ENCODE data around the gene CERS1. TPM values are rescaled to one million over a fixed set of nuclear protein-coding genes. Genes with fewer than 3 reads are reported as not detected.

The CERS1 gene
- total RNA-seq (2013; cell fraction: nucleolus; rRNA removed), result not detected in 2 replicates
- total RNA-seq (2014; rRNA removed), result not detected in 2 replicates
- not detected in 2 replicates for total RNA-seq (2014; rRNA removed; fragmentation: Illumina TruSeq; extraction: Trizol)
- not detected in 2 replicates for total RNA-seq (2021)
- polyA plus RNA-seq (2011; ENCODE audit: low read depth), result not detected
- polyA plus RNA-seq (2011; rRNA removed), result not detected in 2 replicates
- polyA plus RNA-seq (2011; cell fraction: cytosol; rRNA removed), result not detected in 2 replicates
- not detected in 2 replicates for polyA plus RNA-seq (2011; cell fraction: nucleus; rRNA removed)
- 0.08 TPM in 1 of 2 replicates, not detected in the other for polyA plus RNA-seq (2012)
- polyA plus RNA-seq (2014; fragmentation: Illumina TruSeq; extraction: Trizol), result not detected in 2 replicates
- not detected for polyA plus RNA-seq (2014; fragmentation: Nextera tagmentation; extraction: Ambion mirVana)
- polyA plus RNA-seq (2014; rRNA removed), result 0.16 TPM in 1 of 2 replicates, not detected in the other
- polyA plus RNA-seq (2016; fragmentation: Nextera tagmentation; extraction: Ambion mirVana), result under 1 TPM in 1 of 2 experiments, not detected in 1; 0.19 TPM
- polyA minus RNA-seq (2011; rRNA and poly(A)+ RNA removed), result not detected in 2 replicates
- polyA minus RNA-seq (2011; cell fraction: cytosol; rRNA and poly(A)+ RNA removed), result not detected in 2 replicates
- polyA minus RNA-seq (2011; cell fraction: nucleus; rRNA and poly(A)+ RNA removed), result not detected in 2 replicates
- not detected for Bru-seq, nascent RNA
- BruChase-seq, experiment 1, labeled RNA remaining after a 6-hour chase, result percentile 29 among the genes with signal in this experiment
- BruChase-seq, experiment 2, labeled RNA remaining after a 2-hour chase, result percentile 15 among the genes with signal in this experiment
- long read RNA-seq, experiment 1, result 0 reads
- long read RNA-seq, experiment 2, result 0 reads

GRCh38 chr19:18895824-18896341 is at the start of gene CERS1:
Gene CERS1, minus strand, starts transcription at chr19:18896158. Its CDS starts 86 bp downstream, at chr19:18896072.
- FAIRE-seq (no peak), DNase-seq (ENCODE audit: low read depth, low spot score) (no peak), ATAC-seq (no peak)
- Histone ChIP-seq H4K20me1 (ENCODE audit: control insufficient read depth, insufficient read depth) (no peaks in the 10 kb centered on the region), H3K79me2 (ENCODE audit: control insufficient read depth, insufficient read depth, low read length) (no peaks in the 10 kb centered on the region), H2AFZ (ENCODE audit: control insufficient read depth, low read depth, low read length) (no peak within 1 kb of the TSS), H3K9ac (ENCODE audit: control insufficient read depth, insufficient read depth, low read length) (no peak within 1 kb of the TSS), H3K9me3 (replicated peaks; ENCODE audit: control insufficient read depth, insufficient read depth, low read length) (no peaks in the 10 kb centered on the region), H3K27ac (ENCODE audit: control insufficient read depth, insufficient read depth) (no peak within 1 kb of the TSS), H3K36me3 (ENCODE audit: control insufficient read depth in 2 of 2, insufficient read depth in 2 of 2, low read length in 1 of 2) (peaks cover 0 to 4% of the 10 kb centered on the region in 2 experiments; a peak in 2 of 4 replicates), H3K4me2 (ENCODE audit: control insufficient read depth, insufficient read depth) (0 out of 2 replicates have a peak within 1 kb of the TSS, but pooled peaks have one; percentile 17), H3K27me3 (replicated peaks in 1 of 2; ENCODE audit: control insufficient read depth in 2 of 2, insufficient read depth in 2 of 2, low read length in 1 of 2) (peaks cover 4% of the 10 kb centered on the region in 2 experiments; a peak in 3 of 4 replicates), H3K4me1 (ENCODE audit: control insufficient read depth, insufficient read depth, low read length) (no peaks in the 10 kb centered on the region), H3K4me3 (no peak within 1 kb of the TSS)
- WGBS (ENCODE audit: insufficient coverage, insufficient replicate concordance, low lambda C conversion rate, missing lambda C conversion rate), result 3% methylated on average over 29 of the region's 89 CpGs
- RAD21 ChIA-PET (ENCODE audit: unreplicated experiment), result no interaction called here
- SMC1A ChIA-PET (ENCODE audit: uncharacterized antibody, unreplicated experiment), result no interaction called here
- BruUV-seq (replicated peaks), result no TSS peak
- POLR2A ChIA-PET, result no interaction called here
- CTCF ChIA-PET, result no interaction called here
- in situ Hi-C loops (cut with MboI), result no loop called here
- intact Hi-C loops (cut with micrococcal nuclease; ENCODE audit: unreplicated experiment), result no loop called here
- no peak for TF ChIP-seq EED (IDR thresholded peaks at IDR 0.05; ENCODE audit: low read depth)
- no peak for TF ChIP-seq NR2C1 (IDR thresholded peaks at IDR 0.05)
- no peak for TF ChIP-seq CEBPZ (IDR thresholded peaks at IDR 0.05; ENCODE audit: low read depth, low read length)
- TF ChIP-seq PAX8 (IDR thresholded peaks at IDR 0.05), result no peak
- no peak for TF ChIP-seq IRF5 (IDR thresholded peaks at IDR 0.05; ENCODE audit: borderline replicate concordance)
- TF ChIP-seq TBL1XR1 (IDR thresholded peaks at IDR 0.05; ENCODE audit: low read depth, low read length), result no peak
- TF ChIP-seq ZBTB40 (IDR thresholded peaks at IDR 0.05; ENCODE audit: borderline replicate concordance), result no peak
- no peak for TF ChIP-seq ATF2 (IDR thresholded peaks at IDR 0.05; ENCODE audit: low read length)
- TF ChIP-seq IKZF2 (IDR thresholded peaks at IDR 0.05), result no peak
- no peak for TF ChIP-seq MEF2B (IDR thresholded peaks at IDR 0.05; ENCODE audit: partially characterized antibody, poor library complexity, severe bottlenecking)
